22Rv1 (cell line): ENCODE data around the gene DISP2.

Experiments
- ZFX ChIP-seq: fragments of 450-650 bp; IDR thresholded peaks from 2 replicates; pipeline ENCODE4 v1.6.1; 2017; ENCODE audit warnings: antibody characterized with exemption, borderline replicate concordance
- TF ChIP-seq, protein P1 (sequence below): fragments of 450-650 bp; IDR thresholded peaks from 2 replicates; pipeline ENCODE4 v1.5.1; 2017; ENCODE audit warnings: mild to moderate bottlenecking

- TF ChIP-seq ZFX = no peak
- TF ChIP-seq, protein P1, sequence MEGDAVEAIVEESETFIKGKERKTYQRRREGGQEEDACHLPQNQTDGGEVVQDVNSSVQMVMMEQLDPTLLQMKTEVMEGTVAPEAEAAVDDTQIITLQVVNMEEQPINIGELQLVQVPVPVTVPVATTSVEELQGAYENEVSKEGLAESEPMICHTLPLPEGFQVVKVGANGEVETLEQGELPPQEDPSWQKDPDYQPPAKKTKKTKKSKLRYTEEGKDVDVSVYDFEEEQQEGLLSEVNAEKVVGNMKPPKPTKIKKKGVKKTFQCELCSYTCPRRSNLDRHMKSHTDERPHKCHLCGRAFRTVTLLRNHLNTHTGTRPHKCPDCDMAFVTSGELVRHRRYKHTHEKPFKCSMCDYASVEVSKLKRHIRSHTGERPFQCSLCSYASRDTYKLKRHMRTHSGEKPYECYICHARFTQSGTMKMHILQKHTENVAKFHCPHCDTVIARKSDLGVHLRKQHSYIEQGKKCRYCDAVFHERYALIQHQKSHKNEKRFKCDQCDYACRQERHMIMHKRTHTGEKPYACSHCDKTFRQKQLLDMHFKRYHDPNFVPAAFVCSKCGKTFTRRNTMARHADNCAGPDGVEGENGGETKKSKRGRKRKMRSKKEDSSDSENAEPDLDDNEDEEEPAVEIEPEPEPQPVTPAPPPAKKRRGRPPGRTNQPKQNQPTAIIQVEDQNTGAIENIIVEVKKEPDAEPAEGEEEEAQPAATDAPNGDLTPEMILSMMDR = no peak
Measured at GRCh38 chr15:40363611-40364010, 5.6 kb downstream of the DISP2 start.
